GM21367 (cell line): ENCODE measurements around the gene SIDT1.

Experiments
- ATAC-seq: cut with Tn5 transposase; IDR thresholded peaks from one replicate; pipeline ENCODE4 v1.9.1; 2021; ENCODE audit not compliant: unreplicated experiment

Gene SIDT1

GRCh38 chr3:113531826-113532697 is at the start of gene SIDT1:
Gene SIDT1 (plus strand): TSS chr3:113532555. CDS start chr3:113533022, 467 bp downstream.
- peak; percentile 64 for ATAC-seq

- ATAC-seq, result no peak
Observed at GRCh38 chr3:113485161-113485609, 47.2 kb upstream of the SIDT1 start.

- ATAC-seq, result no peak
Observed at GRCh38 chr3:113495035-113495434, 37.3 kb upstream of the SIDT1 start.

DNA sequence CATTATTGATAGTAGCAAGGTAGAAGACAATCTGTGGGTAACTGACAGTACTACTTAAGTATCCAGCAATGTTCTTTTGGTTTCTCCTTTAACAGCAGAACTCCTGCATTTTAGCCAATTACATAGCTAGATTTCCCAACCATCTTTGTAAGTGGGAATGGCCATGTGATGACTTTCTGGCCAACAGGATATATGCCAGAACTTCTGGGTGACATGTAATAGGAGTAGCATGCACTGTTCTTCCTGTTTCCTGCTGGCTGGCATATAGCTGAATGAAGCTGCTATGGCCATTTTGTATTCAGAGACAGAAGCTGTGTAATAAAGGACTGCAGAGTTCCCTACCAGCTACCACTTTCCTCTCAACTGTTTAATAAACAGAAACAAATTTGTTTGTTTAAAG is 35.4 kb upstream of the SIDT1 start:
- ATAC-seq, result no peak

GRCh38 chr3:113498221-113499005 is 33.9 kb upstream of the SIDT1 start:
- ATAC-seq, result no peak

DNA sequence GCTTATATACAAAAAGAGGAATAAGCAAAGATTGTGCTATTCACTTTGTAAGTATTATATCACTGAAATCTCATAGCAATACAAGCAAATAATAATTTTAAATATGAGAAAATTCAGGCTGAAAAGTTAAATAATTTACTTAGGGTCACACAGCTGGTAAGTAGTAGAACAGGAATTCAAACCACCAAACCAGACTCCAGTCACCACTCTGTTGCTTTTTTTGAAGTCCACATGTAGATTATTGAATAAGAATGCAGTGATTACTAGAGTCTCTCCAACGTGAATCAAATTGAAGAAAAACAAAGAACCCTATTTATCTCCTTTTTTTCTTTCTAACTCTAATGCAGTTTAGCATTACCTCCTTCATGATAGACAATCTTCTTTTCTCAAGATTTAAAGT is 33.3 kb upstream of the SIDT1 start:
- no peak for ATAC-seq

GRCh38 chr3:113501597-113501996 is 30.8 kb upstream of the SIDT1 start:
- no peak for ATAC-seq

- ATAC-seq, result no peak
Observed at GRCh38 chr3:113505867-113506266, 26.5 kb upstream of the SIDT1 start.

DNA sequence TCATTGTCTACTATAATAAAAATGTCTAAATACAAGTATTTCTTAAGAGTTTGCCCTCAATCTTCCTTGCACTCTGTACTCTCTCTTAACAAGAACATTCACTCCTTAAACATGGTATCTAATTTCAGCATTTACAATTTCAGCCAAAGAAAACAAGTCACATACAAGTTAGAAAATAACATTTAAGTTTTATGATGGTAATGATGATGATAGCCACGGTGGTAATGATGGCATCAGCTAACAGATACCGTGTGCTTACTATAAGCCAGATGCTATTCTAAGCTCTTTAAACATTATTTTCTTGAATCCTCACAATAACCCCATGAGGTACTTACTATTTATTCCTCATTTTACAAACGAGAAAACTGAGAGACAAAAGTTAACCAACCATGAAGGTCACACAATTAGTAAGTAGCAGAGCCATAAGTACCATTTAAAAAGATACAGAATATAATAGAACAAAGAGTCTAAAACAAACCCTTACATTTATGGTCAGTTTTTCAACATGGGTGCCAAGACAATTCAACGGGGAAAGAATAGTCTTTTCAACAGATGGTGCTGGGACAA is 24.8 kb upstream of the SIDT1 start:
- ATAC-seq, result no peak

GRCh38 chr3:113508966-113509365 is 23.4 kb upstream of the SIDT1 start:
- ATAC-seq, result no peak

DNA sequence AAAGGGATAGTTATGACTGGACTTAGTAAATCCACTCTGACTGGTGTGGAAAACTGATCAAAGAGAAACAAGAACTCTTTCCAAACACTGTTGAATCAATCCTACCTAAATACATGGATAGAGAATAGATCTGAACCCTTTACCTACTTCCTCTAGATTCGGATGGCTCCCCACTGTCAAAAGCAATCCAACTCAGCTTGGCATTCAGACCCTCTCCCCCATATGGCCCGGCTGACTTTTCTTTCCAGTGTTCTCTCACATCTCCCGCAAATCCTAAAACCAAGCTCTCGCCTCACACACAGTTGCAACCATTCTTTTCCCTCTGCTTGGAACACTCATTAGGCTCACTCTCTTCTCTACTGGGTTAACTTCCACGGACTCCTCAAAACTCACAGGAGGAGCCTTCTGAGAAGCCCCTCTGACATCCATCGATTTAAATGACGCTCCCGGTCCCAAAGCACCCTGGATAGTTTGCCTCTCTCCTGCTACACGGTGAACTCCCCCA is 18.0 kb upstream of the SIDT1 start:
- no peak for ATAC-seq

DNA sequence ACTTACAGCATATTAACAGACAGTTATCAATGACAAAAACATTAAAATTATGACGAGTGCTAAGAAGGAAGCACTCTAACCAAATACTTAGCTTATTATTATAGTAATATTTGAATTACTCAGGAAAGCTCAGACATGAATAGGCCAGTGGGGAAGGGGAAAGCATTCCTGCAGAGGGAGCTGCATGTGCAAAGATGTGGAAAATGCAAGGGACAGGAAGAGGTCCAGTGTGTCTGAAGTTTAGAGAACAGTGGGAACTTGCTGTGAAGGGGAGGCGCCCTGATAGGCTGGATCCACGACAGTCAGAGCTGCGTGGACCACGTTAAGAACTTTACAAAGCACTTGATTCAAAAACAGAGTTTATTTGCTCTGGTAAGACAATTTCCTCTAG is 16.2 kb upstream of the SIDT1 start:
- no peak for ATAC-seq

GRCh38 chr3:113521981-113522380 is 10.4 kb upstream of the SIDT1 start:
- no peak for ATAC-seq

DNA sequence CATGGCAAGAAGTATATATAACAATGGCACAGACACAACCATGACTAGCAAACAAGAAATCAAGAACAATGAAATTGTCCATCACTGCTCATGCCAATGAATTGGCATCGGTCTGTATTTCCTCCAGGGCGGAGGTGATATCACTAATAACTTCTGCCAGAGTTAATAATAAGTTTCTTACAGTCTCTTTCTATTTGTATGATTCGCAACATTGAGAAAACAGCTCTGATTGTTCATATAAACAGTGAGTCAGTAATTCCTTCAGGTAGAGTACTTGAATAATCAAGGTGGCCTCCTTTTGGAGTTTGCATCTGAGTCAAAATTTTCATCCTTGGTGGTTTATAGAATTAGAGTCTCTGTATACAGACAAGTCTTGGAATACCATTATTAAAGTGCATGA is 9.1 kb upstream of the SIDT1 start:
- ATAC-seq, result no peak

DNA sequence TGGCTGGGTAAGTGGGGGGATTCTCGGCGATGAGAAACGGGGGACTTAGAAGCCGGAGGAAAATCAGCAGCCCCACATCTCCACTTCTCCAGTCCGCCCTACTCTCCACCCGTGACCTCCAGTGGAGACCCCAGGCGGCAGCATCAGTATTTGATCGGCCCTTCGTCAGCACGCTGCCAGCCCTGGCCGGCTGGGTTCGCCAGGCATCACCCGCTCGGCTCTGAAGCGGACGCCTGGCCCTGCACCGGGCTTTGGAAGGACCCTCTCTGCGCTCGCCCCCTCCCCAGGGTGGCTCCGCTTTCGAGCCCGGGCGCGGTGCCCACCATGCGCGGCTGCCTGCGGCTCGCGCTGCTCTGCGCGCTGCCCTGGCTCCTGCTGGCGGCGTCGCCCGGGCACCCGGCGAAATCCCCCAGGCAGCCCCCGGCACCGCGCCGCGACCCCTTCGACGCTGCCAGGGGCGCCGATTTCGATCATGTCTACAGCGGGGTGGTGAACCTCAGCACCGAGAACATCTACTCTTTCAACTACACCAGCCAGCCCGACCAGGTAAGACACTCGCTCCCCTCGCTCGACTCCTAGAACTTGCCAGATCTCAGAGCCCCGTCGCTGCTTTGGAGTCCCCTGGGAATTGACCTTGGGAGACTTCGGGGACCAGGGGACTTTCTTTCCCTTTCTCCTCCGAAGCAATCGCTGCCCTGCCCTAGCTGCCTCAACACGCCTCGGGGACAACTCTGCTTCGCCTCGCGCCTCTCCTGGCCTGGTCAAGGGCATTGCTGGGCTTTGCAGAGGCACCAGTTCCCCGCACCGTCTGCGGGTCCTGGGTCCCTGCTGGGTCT is 561 bp downstream of the SIDT1 start:
- ATAC-seq, result no peak

DNA sequence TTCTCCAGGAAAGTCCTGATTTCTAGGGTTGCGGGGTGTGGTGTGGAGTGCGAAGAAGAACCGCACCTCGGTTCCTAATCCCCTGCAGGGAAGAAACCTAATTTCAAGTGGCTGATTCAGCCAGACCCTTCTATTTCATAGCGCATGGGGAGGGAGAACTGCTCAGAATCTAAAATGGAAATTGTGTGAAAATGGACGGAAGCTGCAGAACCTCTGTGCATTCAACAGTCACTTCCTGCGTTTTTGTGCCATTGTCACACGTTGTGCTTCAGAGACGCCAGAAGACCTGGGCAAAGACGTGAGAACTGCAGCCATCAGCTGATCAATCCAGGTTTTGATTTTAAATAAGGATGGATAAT is 1.2 kb downstream of the SIDT1 start:
- no peak for ATAC-seq

DNA sequence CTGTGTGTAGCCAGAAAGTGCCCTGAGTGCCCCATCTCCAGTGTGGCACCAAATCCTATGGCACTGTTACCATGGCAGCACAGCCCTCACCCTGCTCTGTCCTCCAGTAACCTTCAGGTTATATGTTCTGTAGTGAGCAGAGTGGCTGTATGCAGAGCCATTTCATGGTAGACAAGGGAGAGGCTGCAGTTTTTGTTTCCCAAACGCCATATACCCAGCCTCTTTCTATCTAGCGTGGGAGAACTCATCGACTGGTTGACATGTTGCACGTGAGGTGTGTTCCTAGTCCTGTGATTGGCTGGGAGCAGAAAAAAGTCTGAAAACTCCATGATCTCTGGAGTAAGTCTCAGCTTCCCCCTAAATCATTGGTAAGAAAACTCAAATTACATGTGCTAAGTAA is 2.0 kb downstream of the SIDT1 start:
- no peak for ATAC-seq

DNA sequence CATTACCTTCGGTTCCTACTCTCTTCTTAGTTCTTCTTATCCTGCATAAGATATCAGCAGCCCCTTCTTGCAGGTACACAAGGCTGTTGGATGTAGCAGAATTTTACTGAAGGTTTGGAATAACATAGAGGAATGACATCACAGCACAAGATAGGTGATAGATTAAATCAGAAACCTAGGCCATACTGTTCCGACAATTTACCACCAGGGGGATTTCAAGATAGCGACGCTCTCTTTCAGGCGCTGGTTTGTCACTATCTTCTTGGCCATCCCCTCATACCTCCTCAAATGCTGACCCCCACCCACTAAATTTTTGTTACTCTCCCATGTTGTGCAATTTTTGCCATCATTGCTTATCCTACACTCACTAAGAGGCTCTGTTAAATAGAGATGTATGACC is 3.5 kb downstream of the SIDT1 start:
- no peak for ATAC-seq

DNA sequence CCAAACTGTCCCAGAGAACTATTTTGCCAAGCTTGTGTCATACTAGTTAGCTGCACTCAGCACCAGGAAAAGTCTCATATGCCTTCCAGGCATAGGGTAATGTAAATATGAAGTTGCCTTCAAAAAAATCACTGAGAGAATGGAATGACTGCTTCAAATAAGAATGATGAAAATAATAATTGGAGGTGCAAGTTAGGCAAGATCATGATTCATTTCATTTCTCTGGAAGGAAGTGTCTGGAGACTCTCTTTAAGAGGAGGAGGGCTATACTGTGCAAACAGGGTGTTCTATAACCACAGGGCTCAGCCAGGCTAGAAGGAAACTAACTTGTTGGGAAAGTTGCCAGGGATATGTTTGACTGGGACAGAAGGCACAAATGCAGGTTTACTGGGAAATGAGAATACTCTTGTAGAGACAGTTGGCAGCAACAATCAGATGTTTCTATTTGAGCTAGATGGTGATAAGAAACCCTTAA is 4.3 kb downstream of the SIDT1 start:
- ATAC-seq, result no peak

DNA sequence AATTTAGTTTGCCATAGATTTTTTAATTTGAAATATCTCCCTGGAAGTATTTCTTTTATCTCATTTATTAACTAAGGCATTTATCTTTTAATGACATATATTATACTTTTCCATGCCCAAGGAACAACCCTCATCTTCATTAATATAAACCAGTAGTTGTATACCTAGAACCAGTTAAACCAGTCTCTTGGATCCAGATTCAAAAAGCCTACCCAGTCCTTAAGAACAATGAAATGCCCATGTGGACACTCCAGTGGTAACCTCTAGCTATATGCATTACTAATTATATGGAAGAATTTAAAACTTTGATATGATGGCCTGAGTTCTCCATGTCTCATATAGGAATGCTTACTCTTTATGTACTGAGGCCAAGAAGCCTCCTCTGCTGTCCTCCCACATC is 4.8 kb downstream of the SIDT1 start:
- ATAC-seq, result no peak

DNA sequence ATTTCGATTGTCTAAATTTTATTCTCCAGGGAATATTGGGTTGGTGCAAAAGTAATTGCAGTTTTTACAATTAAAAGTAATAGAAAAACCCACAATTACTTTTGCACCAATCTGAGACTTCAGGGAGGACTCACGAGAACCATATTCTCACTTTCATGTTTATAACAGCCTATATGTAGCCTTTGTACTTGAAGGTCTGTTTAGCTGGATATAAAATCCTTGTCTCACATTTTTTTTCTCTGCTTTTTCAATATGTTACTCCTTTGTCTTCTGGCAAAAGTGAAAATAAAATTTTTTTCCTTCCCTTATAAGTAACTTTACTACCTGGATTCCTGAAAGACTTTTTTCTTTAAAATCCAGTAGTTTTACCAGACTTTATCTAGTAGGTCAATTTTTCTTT is 9.2 kb downstream of the SIDT1 start:
- ATAC-seq, result no peak
